GM21723 (cell line): ENCODE data around the gene CCNT2.
"Not testable (repeated sequence)": the region's sequence is repeated elsewhere in the genome, so short reads cannot be mapped to it uniquely, and the experiment has no call there.

Source experiments
- ATAC-seq: cut with Tn5 transposase; IDR thresholded peaks from one replicate; pipeline ENCODE4 v1.9.1; 2021; ENCODE audit warnings: mild to moderate bottlenecking, moderate library complexity; ENCODE audit not compliant: unreplicated experiment

CCNT2 gene

GRCh38 chr2:134973241-134974138 is 54.9 kb downstream of the CCNT2 start:
- peak; percentile 70 for ATAC-seq

- no peak for ATAC-seq
These were observed 56.8 kb downstream of the CCNT2 start for GRCh38 chr2:134975281-134976009.

- no peak for ATAC-seq
These were observed 57.6 kb downstream of the CCNT2 start for GRCh38 chr2:134976074-134976702.

GRCh38 chr2:134977104-134977503 is 58.5 kb downstream of the CCNT2 start:
- not testable (repeated sequence) for ATAC-seq

- ATAC-seq = no peak
These were observed 60.6 kb downstream of the CCNT2 start for GRCh38 chr2:134979221-134979620.

GRCh38 chr2:134980639-134981038 is 62.0 kb downstream of the CCNT2 start:
- ATAC-seq = no peak

GRCh38 chr2:134982603-134983002 is 64.0 kb downstream of the CCNT2 start:
- no peak for ATAC-seq

- no peak for ATAC-seq
These were observed 66.4 kb downstream of the CCNT2 start for GRCh38 chr2:134985061-134985460.

- no peak for ATAC-seq
These were observed 70.5 kb downstream of the CCNT2 start for GRCh38 chr2:134988994-134989605.

GRCh38 chr2:134999521-134999920 is 80.9 kb downstream of the CCNT2 start:
- ATAC-seq = no peak

GRCh38 chr2:135002836-135003235 is 84.2 kb downstream of the CCNT2 start:
- no peak for ATAC-seq

GRCh38 chr2:135004005-135004746 is 85.6 kb downstream of the CCNT2 start:
- peak; percentile 96 for ATAC-seq

- no peak for ATAC-seq
These were observed 87.1 kb downstream of the CCNT2 start for GRCh38 chr2:135005753-135006152.
